ENCODE results near the gene SIKE1. TPM values are rescaled to one million over a fixed set of nuclear protein-coding genes. Genes with fewer than 3 reads are reported as not detected.

SIKE1 gene
- total RNA-seq, 1 donor from 2014 or later, result 64.2 TPM

DNA sequence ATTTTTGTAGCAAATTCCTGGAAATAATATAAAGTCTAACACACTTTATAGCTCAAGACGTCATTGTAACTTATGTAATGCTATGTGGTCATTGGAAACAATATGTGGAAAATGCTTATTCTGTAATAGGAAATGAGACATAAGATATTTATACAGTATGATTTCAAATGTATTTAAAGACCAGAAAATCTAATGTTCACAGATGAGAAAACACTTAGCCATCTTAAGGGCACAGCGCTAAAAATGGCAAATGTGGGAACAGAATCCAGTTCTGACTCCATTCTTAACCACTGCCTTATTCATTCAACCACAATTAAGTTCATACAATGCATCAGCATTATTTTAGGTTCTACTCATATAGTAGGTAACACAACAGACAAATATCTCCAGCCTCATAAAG lies 35.2 kb downstream of the SIKE1 start:
- peak overlapping the region; percentile 32 for H3K4me2 ChIP-seq (ENCODE audit: low read length)
- no peak overlapping the region for H2AFZ ChIP-seq (ENCODE audit: low read depth, low read length)
- Mint-ChIP-seq H3K9me3 (ENCODE audit: unreplicated experiment) (no peaks in the 10 kb centered on the region), H3K4me3 (ENCODE audit: unreplicated experiment) (no peak overlapping the region), H3K36me3 (ENCODE audit: low read depth, unreplicated experiment) (peaks cover 5% of the 10 kb centered on the region), H3K27me3 (ENCODE audit: low read depth, unreplicated experiment) (no peaks in the 10 kb centered on the region), H3K27ac (ENCODE audit: unreplicated experiment) (peak overlapping the region; percentile 67), H3K4me1 (ENCODE audit: low read depth, unreplicated experiment) (peaks cover 28% of the 10 kb centered on the region)
- no peaks in the 10 kb centered on the region for H3K9me3 ChIP-seq (ENCODE audit: insufficient read depth, low read depth, low read length)
- FAIRE-seq, result no peak
- peaks cover 100% of the 10 kb centered on the region for H3K79me2 ChIP-seq (ENCODE audit: insufficient read depth, low read length)
- H4K20me1 ChIP-seq (ENCODE audit: insufficient read depth, low read length), result peaks cover 96% of the 10 kb centered on the region
- DNase-seq (ENCODE audit: low read depth), result peak; percentile 65
- H3K4me1 ChIP-seq (ENCODE audit: insufficient read depth, low read length), result no peaks in the 10 kb centered on the region
- no peak for TF ChIP-seq CTCF (IDR thresholded peaks at IDR 0.05; ENCODE audit: insufficient read depth, low read depth, low read length)
- no peak for TF ChIP-seq EZH2 (IDR thresholded peaks at IDR 0.05; ENCODE audit: insufficient read depth, low read length)
- peak overlapping the region; percentile 27 for H3K9ac ChIP-seq (ENCODE audit: low read length)
- peaks cover 56% of the 10 kb centered on the region for H3K36me3 ChIP-seq (ENCODE audit: insufficient read depth, low read length)
- H3K27me3 ChIP-seq (ENCODE audit: insufficient read depth, low read length), result no peaks in the 10 kb centered on the region
- peak overlapping the region; percentile 49 for H3K27ac ChIP-seq (ENCODE audit: low read depth, low read length)
- no peak overlapping the region for H3K4me3 ChIP-seq (ENCODE audit: insufficient read depth, low read depth, low read length)

DNA sequence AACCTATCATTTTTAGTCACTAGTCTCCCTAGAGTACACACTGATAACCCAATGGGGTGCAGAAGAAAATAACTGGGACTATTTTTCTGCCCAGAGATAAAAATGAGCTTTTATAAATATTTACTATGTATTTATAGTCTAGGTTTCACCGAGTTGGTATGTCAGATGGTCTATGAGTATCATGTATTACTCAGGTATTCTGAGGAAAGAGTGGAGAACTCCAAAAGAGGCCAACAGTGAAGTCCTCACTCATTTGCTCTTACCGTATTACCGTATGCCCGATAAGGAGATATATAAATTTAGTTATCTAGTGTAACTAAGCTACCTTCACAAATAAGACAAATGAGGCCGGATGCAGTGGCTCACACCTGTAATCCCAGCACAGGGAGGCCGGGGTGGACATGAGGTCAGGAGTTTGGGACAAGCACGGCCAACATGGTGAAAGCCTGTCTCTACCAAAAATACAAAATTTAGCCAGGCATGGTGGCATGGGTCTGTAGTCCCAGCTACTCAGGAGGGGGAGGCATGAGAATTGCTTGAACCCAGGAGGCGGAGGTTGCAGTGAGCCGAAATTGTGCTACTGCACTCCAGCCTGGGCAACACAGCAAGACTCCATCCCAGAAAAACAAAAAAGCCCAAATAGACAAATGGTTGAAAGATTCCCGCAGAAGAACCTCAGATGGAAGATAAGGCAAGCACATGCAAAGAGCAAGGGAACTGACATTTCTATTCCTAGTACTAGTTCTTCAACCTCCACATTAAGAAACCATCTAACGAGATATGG lies 38.3 kb downstream of the SIKE1 start:
- no peak overlapping the region for H3K4me3 Mint-ChIP-seq (ENCODE audit: unreplicated experiment)
- peaks cover 92% of the 10 kb centered on the region for H4K20me1 ChIP-seq (ENCODE audit: insufficient read depth, low read length)

More for the DNA sequence above, 38.3 kb downstream of the SIKE1 start:
- H3K9me3 ChIP-seq (ENCODE audit: insufficient read depth, low read depth, low read length), result no peaks in the 10 kb centered on the region
- Mint-ChIP-seq H3K27ac (ENCODE audit: unreplicated experiment) (no peak overlapping the region), H3K36me3 (ENCODE audit: low read depth, unreplicated experiment) (peaks cover 7% of the 10 kb centered on the region), H3K9me3 (ENCODE audit: unreplicated experiment) (no peaks in the 10 kb centered on the region), H3K4me1 (ENCODE audit: low read depth, unreplicated experiment) (peaks cover 23% of the 10 kb centered on the region), H3K27me3 (ENCODE audit: low read depth, unreplicated experiment) (no peaks in the 10 kb centered on the region)
- H3K27me3 ChIP-seq (ENCODE audit: insufficient read depth, low read length), result no peaks in the 10 kb centered on the region
- H3K9ac ChIP-seq (ENCODE audit: low read length), result no peak overlapping the region
- H3K27ac ChIP-seq (ENCODE audit: low read depth, low read length), result no peak overlapping the region
- H3K36me3 ChIP-seq (ENCODE audit: insufficient read depth, low read length), result peaks cover 56% of the 10 kb centered on the region
- FAIRE-seq, result no peak
- peaks cover 99% of the 10 kb centered on the region for H3K79me2 ChIP-seq (ENCODE audit: insufficient read depth, low read length)
- no peak overlapping the region for H3K4me2 ChIP-seq (ENCODE audit: low read length)
- no peak overlapping the region for H3K4me3 ChIP-seq (ENCODE audit: insufficient read depth, low read depth, low read length)
- TF ChIP-seq EZH2 (IDR thresholded peaks at IDR 0.05; ENCODE audit: insufficient read depth, low read length), result no peak
- no peak for TF ChIP-seq CTCF (IDR thresholded peaks at IDR 0.05; ENCODE audit: insufficient read depth, low read depth, low read length)
- no peak overlapping the region for H2AFZ ChIP-seq (ENCODE audit: low read depth, low read length)
- no peak for DNase-seq (ENCODE audit: low read depth)
- H3K4me1 ChIP-seq (ENCODE audit: insufficient read depth, low read length), result no peaks in the 10 kb centered on the region

Data from astrocyte (in vitro differentiated cells and primary cell).